GM18870 (cell line): Measurements from ENCODE around the gene GNB4.

ENCODE experiments used
- ATAC-seq: cut with Tn5 transposase; IDR thresholded peaks from one replicate; pipeline ENCODE4 v1.9.1; 2021; ENCODE audit warnings: moderate library complexity; ENCODE audit not compliant: unreplicated experiment

Gene GNB4

GRCh38 chr3:179373938-179374337, 77.3 kb downstream of the GNB4 start:
- ATAC-seq = no peak

GRCh38 chr3:179369621-179370020, 81.6 kb downstream of the GNB4 start:
- no peak for ATAC-seq

- no peak for ATAC-seq
Measured at GRCh38 chr3:179363332-179363731, 87.9 kb downstream of the GNB4 start.

- no peak for ATAC-seq
Measured at GRCh38 chr3:179355996-179356395, 95.3 kb downstream of the GNB4 start.

- peak; percentile 64 for ATAC-seq
Measured at GRCh38 chr3:179348325-179349013, 102.8 kb downstream of the GNB4 start.

- ATAC-seq = peak; percentile 91
Measured at GRCh38 chr3:179347345-179348194, 103.7 kb downstream of the GNB4 start, which contains the start of gene MFN1. MFN1 (plus strand) TSS chr3:179347709; CDS start chr3:179348852, 1,143 bp downstream.
